Erythroblast (primary cell): ENCODE measurements around the gene RBMY1B.
"Not testable (repeated sequence)": the region's sequence is repeated elsewhere in the genome, so short reads cannot be mapped to it uniquely, and the experiment has no call there.

Experiments used
- DNase-seq, 2 experiments: peaks; one replicate each; lab custom pipeline; 2025; lab: John Stamatoyannopoulos, UW
- GATA1 ChIP-seq: IDR thresholded peaks from 2 replicates; pipeline ENCODE4 v1.6.1; 2011; ENCODE audit warnings: low read depth, mild to moderate bottlenecking, control low read depth, low read length, moderate library complexity
- POLR2A ChIP-seq: IDR thresholded peaks from 2 replicates; pipeline ENCODE4 v1.6.1; 2011; ENCODE audit warnings: mild to moderate bottlenecking, low read length

Gene RBMY1B

GRCh38 chrY:21511038-21511437 is at the start of gene RBMY1B:
Gene RBMY1B, plus strand, starts transcription at chrY:21511338. Its CDS starts 2,013 bp downstream, at chrY:21513351.
- DNase-seq = not testable (repeated sequence)

- not testable (repeated sequence) for DNase-seq
Measured at GRCh38 chrY:21462915-21463314, 48.2 kb upstream of the RBMY1B start.

DNA sequence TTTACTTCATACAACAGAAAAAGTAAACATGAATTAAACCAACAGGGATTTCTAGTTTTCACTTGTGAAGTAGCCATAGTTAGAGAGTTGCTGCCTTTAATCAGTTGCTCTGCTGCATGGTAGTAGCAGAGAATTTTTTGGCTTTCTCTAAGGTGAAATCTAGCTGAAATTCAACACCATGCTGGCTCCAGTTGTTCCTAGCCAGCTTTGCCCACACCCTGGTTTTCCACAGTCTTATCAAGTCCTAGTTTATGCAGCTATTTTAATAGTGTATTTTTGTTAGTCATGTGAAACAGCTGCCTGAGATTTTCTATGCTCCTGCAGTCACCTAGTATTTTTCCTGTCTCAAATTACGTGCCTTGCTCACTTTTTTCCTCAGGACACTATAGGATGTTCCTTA is 28.2 kb upstream of the RBMY1B start:
- DNase-seq = no peak
- TF ChIP-seq POLR2A (no peak), GATA1 (no peak)

DNA sequence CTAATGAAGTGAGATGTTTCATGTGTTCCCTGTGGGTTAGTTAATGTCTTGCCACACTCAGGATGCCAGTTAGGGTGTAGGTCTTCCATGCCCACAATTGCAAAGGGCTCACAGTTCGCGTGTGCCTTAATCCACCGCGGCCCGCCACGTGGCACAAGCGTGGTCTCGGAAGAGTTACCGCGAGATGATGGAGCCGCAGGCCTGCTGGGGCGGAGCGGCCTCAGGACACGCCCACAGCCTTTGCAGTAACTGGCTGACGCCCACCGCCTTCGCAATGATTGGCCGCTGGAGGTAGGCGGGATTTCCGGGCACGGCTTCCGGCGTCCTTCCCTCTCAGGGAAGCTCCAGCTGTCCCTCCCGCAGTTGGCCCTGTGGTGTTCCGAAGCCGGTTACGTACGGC is 23.4 kb downstream of the RBMY1B start, which contains the start of gene RBMY1A1:
Gene RBMY1A1 (plus strand): TSS at position 301 of the 400 bp plus-strand sequence. CDS start 2,013 bp downstream, outside the sequence.
- DNase-seq = not testable (repeated sequence)

GRCh38 chrY:21559316-21559984 is 48.3 kb downstream of the RBMY1B start:
- DNase-seq = not testable (repeated sequence)
